ENCODE measurements around the gene KRABD2. TPM values are rescaled to one million over a fixed set of nuclear protein-coding genes. Genes with fewer than 3 reads are reported as not detected.

Gene KRABD2

DNA sequence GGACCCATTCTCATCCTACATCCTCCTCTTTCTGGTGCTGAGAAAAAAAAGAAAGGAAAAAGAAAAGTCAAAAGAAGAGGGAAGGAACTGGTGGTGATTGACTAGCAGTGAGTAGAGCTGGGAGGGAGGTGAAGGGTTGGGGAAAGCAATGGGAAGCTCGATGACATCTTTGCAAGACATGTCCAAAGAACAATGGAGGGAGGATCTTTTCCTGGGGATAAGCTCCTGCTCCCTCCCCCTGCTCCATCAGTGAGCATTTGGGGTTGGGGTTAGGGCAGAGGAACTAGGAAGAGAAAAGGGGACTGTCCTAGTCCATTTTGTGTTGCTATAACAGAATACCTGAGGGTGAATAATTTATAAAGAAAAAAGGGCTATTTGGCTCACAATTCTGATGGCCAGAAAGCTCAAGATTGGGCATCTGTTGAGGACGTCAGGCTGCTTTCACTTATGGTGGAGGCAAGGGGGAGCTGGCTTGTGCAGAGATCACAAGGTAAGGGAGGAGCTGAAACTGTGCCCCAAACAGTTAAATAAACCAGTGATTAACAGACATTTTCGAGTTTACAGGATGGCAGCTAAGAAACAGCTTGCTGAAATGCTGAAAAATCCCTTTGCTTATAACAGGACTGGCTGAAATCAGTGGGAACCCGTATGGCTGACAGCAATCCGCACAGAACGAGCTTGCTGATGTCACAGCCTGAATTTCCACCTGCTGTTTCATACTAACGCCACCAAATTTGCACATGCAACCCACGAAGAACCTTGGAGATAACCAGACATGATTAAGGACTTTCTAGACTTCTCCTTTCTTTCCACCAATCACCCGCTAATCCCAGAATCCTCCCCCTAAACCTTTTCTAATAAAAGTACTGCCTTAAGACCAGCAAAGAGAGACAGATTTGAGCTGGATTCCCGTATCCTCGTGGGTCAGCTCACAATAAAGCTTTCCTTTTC is 38.4 kb downstream of the KRABD2 start:
- no peak overlapping the region for H3K27ac ChIP-seq
- H3K4me3 ChIP-seq, result no peak overlapping the region
- intact Hi-C loops (cut with DNase I), result no loop called here
- no peak for DNase-seq (ENCODE audit: extremely low spot score in 2 of 2)
- H3K9me3 ChIP-seq, result no peaks in the 10 kb centered on the region
- H3K36me3 ChIP-seq, result no peaks in the 10 kb centered on the region
- H3K27me3 ChIP-seq, result no peaks in the 10 kb centered on the region
- TF ChIP-seq, protein P1, sequence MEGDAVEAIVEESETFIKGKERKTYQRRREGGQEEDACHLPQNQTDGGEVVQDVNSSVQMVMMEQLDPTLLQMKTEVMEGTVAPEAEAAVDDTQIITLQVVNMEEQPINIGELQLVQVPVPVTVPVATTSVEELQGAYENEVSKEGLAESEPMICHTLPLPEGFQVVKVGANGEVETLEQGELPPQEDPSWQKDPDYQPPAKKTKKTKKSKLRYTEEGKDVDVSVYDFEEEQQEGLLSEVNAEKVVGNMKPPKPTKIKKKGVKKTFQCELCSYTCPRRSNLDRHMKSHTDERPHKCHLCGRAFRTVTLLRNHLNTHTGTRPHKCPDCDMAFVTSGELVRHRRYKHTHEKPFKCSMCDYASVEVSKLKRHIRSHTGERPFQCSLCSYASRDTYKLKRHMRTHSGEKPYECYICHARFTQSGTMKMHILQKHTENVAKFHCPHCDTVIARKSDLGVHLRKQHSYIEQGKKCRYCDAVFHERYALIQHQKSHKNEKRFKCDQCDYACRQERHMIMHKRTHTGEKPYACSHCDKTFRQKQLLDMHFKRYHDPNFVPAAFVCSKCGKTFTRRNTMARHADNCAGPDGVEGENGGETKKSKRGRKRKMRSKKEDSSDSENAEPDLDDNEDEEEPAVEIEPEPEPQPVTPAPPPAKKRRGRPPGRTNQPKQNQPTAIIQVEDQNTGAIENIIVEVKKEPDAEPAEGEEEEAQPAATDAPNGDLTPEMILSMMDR (IDR thresholded peaks at IDR 0.05), result no peak
- TF ChIP-seq POLR2A (IDR thresholded peaks at IDR 0.05) (no peak), POLR2AphosphoS5 (IDR thresholded peaks at IDR 0.05; ENCODE audit: insufficient read depth in 1 of 2, low read depth in 1 of 2) (no peak)
- no peaks in the 10 kb centered on the region for H3K4me1 ChIP-seq

DNA sequence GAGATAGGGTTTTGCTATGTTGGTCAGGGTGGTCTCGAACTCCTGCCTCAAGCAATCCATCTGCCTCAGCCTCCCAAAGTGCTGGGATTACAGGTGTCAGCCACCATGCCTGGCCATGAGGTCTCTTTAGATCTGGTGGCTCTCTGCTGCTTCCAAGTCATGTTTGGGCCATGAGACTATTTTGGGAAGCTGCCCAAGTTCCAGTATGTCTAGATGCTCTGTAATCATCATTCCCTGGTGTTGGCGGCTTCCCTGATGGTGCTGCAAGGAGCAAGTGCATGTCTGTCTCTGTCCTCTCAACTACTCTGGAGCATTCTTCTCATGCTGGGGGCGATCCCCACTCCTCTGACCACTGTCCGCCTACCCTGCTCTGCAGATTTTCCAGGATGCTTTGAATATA is 43.2 kb downstream of the KRABD2 start:
- no peak overlapping the region for H3K4me3 ChIP-seq
- H3K4me1 ChIP-seq, result no peaks in the 10 kb centered on the region
- no peaks in the 10 kb centered on the region for H3K27me3 ChIP-seq
- H3K9me3 ChIP-seq, result no peaks in the 10 kb centered on the region
- no peaks in the 10 kb centered on the region for H3K36me3 ChIP-seq
- no peak for DNase-seq (ENCODE audit: extremely low spot score in 2 of 2)
- no peak overlapping the region for H3K27ac ChIP-seq
- intact Hi-C loops (cut with DNase I), result no loop called here
- no peak for TF ChIP-seq POLR2A (IDR thresholded peaks at IDR 0.05)
- no peak for TF ChIP-seq POLR2AphosphoS5 (IDR thresholded peaks at IDR 0.05; ENCODE audit: insufficient read depth in 1 of 2, low read depth in 1 of 2)
- TF ChIP-seq, protein P1 (IDR thresholded peaks at IDR 0.05), result no peak

DNA sequence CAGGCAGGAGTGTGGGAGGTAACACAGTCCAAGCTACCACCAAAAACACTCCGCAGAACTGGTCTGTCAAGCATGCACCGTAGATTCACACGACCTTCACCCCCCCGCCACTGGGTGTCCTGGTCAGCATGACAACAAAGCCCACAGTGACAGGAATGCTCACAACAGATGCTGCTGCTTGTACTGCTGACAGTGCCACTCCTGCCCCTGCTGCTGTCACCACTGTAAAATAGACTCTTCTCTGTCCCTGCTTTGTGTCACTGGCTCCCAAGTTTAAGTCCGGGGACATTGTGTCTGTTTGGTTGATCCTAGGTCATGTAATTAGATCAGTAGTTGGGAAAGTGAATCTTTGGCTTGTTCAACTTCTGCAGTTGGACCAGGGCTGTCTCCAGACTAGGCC is 43.8 kb downstream of the KRABD2 start:
- no peak for TF ChIP-seq POLR2AphosphoS5 (IDR thresholded peaks at IDR 0.05; ENCODE audit: insufficient read depth in 1 of 2, low read depth in 1 of 2)
- intact Hi-C loops (cut with DNase I), result no loop called here
- H3K36me3 ChIP-seq, result no peaks in the 10 kb centered on the region
- no peak overlapping the region for H3K4me3 ChIP-seq
- no peaks in the 10 kb centered on the region for H3K4me1 ChIP-seq
- DNase-seq (ENCODE audit: extremely low spot score in 2 of 2), result no peak
- H3K27ac ChIP-seq, result no peak overlapping the region
- H3K9me3 ChIP-seq, result no peaks in the 10 kb centered on the region
- no peaks in the 10 kb centered on the region for H3K27me3 ChIP-seq

DNA sequence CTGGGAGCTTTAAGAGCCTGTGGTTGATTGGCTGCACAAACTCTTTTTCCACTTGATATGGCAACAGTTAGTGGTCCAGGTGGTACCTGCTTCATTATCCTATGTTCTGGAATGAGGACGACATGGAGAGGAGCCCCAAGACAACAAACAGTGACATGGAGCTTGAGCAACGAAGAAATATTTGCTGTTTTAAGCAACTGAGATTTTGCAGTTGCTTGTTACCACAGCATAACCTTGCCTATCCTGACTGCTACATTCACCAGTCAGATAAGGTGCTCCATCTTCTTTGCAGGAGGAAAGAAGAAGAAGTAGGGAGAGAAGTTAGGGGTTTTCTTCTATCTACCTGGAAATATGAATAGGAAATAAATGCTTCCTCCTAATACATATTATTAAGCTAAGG is 44.4 kb downstream of the KRABD2 start:
- intact Hi-C loops (cut with DNase I), result no loop called here
- H3K9me3 ChIP-seq, result no peaks in the 10 kb centered on the region

DNA sequence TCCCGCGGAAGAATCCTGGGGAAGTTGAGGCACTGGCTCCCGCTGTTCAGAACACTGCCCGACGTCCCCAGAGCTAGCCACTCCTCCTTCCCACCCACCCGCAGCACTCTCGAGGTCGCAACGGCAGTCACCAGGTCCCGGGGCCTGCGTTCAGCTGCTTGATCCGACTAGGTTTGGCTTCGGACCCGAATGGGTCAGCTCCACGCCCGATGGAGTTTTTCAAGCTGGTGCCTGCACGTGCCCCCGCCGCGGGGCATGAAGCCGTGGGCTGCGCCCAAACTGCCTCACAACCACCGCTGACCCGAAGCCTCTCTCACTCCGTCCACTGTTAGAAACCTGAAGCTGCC is 49.2 kb downstream of the KRABD2 start:
- TF ChIP-seq POLR2AphosphoS5 (IDR thresholded peaks at IDR 0.05; ENCODE audit: insufficient read depth in 1 of 2, low read depth in 1 of 2) (no peak), POLR2A (IDR thresholded peaks at IDR 0.05) (no peak)
- TF ChIP-seq, protein P1 (IDR thresholded peaks at IDR 0.05), result no peak
- Histone ChIP-seq H3K27me3 (no peaks in the 10 kb centered on the region), H3K4me3 (peak overlapping the region; percentile 59 to 72), H3K36me3 (no peaks in the 10 kb centered on the region), H3K4me1 (peaks cover 21% of the 10 kb centered on the region), H3K9me3 (no peaks in the 10 kb centered on the region), H3K27ac (peak overlapping the region; percentile 69)
- DNase-seq (ENCODE audit: extremely low spot score in 2 of 2), result no peak
- intact Hi-C loops (cut with DNase I), result no loop called here

More for the DNA sequence above, 44.4 kb downstream of the KRABD2 start:
- DNase-seq (ENCODE audit: extremely low spot score in 2 of 2), result no peak
- Histone ChIP-seq H3K36me3 (no peaks in the 10 kb centered on the region), H3K4me1 (peaks cover 5% of the 10 kb centered on the region), H3K27me3 (no peaks in the 10 kb centered on the region), H3K27ac (no peak overlapping the region), H3K4me3 (no peak overlapping the region)
- TF ChIP-seq, protein P1 (IDR thresholded peaks at IDR 0.05), result no peak
- TF ChIP-seq POLR2A (IDR thresholded peaks at IDR 0.05) (no peak), POLR2AphosphoS5 (IDR thresholded peaks at IDR 0.05; ENCODE audit: insufficient read depth in 1 of 2, low read depth in 1 of 2) (no peak)

Small RNAs within 50 kb of the gene (small RNA-seq; reads per million reads assigned to genes)
- not detected for gene RF00265

Other genes with a start within 250 kb of the KRABD2 start
- gene PER1, start 224.3 kb downstream of the KRABD2 start, total RNA-seq, result 215 TPM
- gene VAMP2, start 213.8 kb downstream of the KRABD2 start, total RNA-seq, result 35.6 TPM
- 20.6 TPM for gene TMEM107, start 200.3 kb downstream of the KRABD2 start, total RNA-seq
- gene BORCS6, start 186.5 kb downstream of the KRABD2 start, total RNA-seq, result 9.6 TPM
- gene AURKB, start 166.1 kb downstream of the KRABD2 start, total RNA-seq, result not detected
- 33.9 TPM for gene CTC1, start 128.6 kb downstream of the KRABD2 start, total RNA-seq
- gene PFAS, start 127.4 kb downstream of the KRABD2 start, total RNA-seq, result 36.3 TPM
- gene RANGRF, start 88.0 kb downstream of the KRABD2 start, total RNA-seq, result 19.4 TPM
- gene SLC25A35, start 81.3 kb downstream of the KRABD2 start, total RNA-seq, result 8.3 TPM
- 17.2 TPM for gene ARHGEF15, start 66.5 kb downstream of the KRABD2 start, total RNA-seq
- gene ODF4, start 36.9 kb downstream of the KRABD2 start, total RNA-seq, result not detected
- gene RPL26, start 6.5 kb upstream of the KRABD2 start, total RNA-seq, result 3,493 TPM
- 2.5 TPM for gene RNF222, start 21.1 kb upstream of the KRABD2 start, total RNA-seq
- 66.5 TPM for gene NDEL1, start 59.2 kb upstream of the KRABD2 start, total RNA-seq

Data from vagina (tissue), 2 donors.